SHP77 treated with DMSO at 0.1 percent for 48 hours (cell line): ENCODE measurements around the gene KCNC1.

Experiments
- DNase-seq: peaks from one replicate; lab custom pipeline; 2025; lab: John Stamatoyannopoulos, UW

The KCNC1 gene

GRCh38 chr11:17716807-17717206 is 17.8 kb upstream of the KCNC1 start:
- DNase-seq = no peak

GRCh38 chr11:17718015-17718414 is 16.6 kb upstream of the KCNC1 start:
- no peak for DNase-seq

- DNase-seq = no peak
Measured at GRCh38 chr11:17718510-17718962, 16.0 kb upstream of the KCNC1 start.

GRCh38 chr11:17719028-17719937 is 15.3 kb upstream of the KCNC1 start, which contains the start of gene MYOD1:
TSS of gene MYOD1 (plus strand) at chr11:17719571. CDS start at chr11:17719783, 212 bp downstream.
- DNase-seq = no peak

GRCh38 chr11:17719938-17720795 is 14.4 kb upstream of the KCNC1 start:
- no peak for DNase-seq

- DNase-seq = no peak
Measured at GRCh38 chr11:17720796-17721171, 13.8 kb upstream of the KCNC1 start.

GRCh38 chr11:17721242-17721999 is 13.2 kb upstream of the KCNC1 start:
- DNase-seq = no peak

- DNase-seq = no peak
Measured at GRCh38 chr11:17722000-17722643, 12.5 kb upstream of the KCNC1 start.

- DNase-seq = no peak
Measured at GRCh38 chr11:17724020-17724908, 10.3 kb upstream of the KCNC1 start.

- no peak for DNase-seq
Measured at GRCh38 chr11:17725174-17725573, 9.4 kb upstream of the KCNC1 start.

GRCh38 chr11:17730137-17730536 is 4.4 kb upstream of the KCNC1 start:
- DNase-seq = no peak

- peak; percentile 24 for DNase-seq
Measured at GRCh38 chr11:17730608-17731462, 3.7 kb upstream of the KCNC1 start.

GRCh38 chr11:17733261-17733660 is 1.3 kb upstream of the KCNC1 start:
- no peak for DNase-seq

- no peak for DNase-seq
Measured at GRCh38 chr11:17734986-17735817, 621 bp downstream of the KCNC1 start.

GRCh38 chr11:17735818-17736578 is 1.4 kb downstream of the KCNC1 start:
- DNase-seq = no peak

- DNase-seq = no peak
Measured at GRCh38 chr11:17736579-17736893, 2.0 kb downstream of the KCNC1 start.

- DNase-seq = no peak
Measured at GRCh38 chr11:17736930-17737817, 2.6 kb downstream of the KCNC1 start.
